OCI-LY7 (cell line): ENCODE measurements around the gene LRRK1. TPM values are rescaled to one million over a fixed set of nuclear protein-coding genes. Genes with fewer than 3 reads are reported as not detected.

Source experiments
- BruUV-seq: library from RNA; stranded (reverse); fragments of 400-500 nt; replicated peaks from 2 replicates; lab custom pipeline; 2021; lab: Mats Ljungman, UMichigan
- CTCF ChIA-PET: fragments of 300-600 bp; sonication (Branson Sonifier 250); formaldehyde crosslinking; loops from one replicate; lab custom pipeline; 2022; ENCODE audit warnings: antibody characterized with exemption; ENCODE audit not compliant: unreplicated experiment; lab: Charles Lee
- POLR2A ChIA-PET: fragments of 300-600 bp; sonication (Branson Sonifier 250); formaldehyde crosslinking; loops from one replicate; lab custom pipeline; 2022; ENCODE audit warnings: antibody characterized with exemption; lab: Charles Lee
- DNase-seq: peaks from one replicate; pipeline ENCODE4 v3.0.0-alpha.2; 2015; ENCODE audit warnings: low spot score
- H2AFZ ChIP-seq: fragments of 200-600 bp; sonication (generic), shearing (Covaris generic); 2 replicates; pipeline ENCODE4 v1.6.1; 2014; ENCODE audit warnings: mild to moderate bottlenecking, antibody characterized with exemption, low read length, moderate library complexity
- H3K27ac ChIP-seq: fragments of 200-600 bp; sonication (generic); 2 replicates; pipeline ENCODE4 v1.5.1; 2014; ENCODE audit warnings: mixed run types, low read depth, mild to moderate bottlenecking, moderate library complexity, low read length, inconsistent platforms; ENCODE audit not compliant: poor library complexity, severe bottlenecking
- H3K36me3 ChIP-seq: fragments of 200-600 bp; sonication (generic); 2 replicates; pipeline ENCODE4 v1.6.1; 2014; ENCODE audit warnings: mild to moderate bottlenecking, antibody characterized with exemption, low read length, moderate library complexity, mixed read lengths; ENCODE audit not compliant: insufficient read depth
- H3K4me1 ChIP-seq: fragments of 200-600 bp; sonication (generic); 2 replicates; pipeline ENCODE4 v1.5.1; 2014; ENCODE audit warnings: mild to moderate bottlenecking, low read length; ENCODE audit not compliant: insufficient read depth, poor library complexity, severe bottlenecking
- H3K4me2 ChIP-seq: fragments of 200-600 bp; sonication (generic); 2 replicates; pipeline ENCODE4 v1.6.1; 2014; ENCODE audit warnings: mild to moderate bottlenecking, low read length
- H3K4me3 ChIP-seq: fragments of 200-600 bp; sonication (generic); 2 replicates; pipeline ENCODE4 v1.5.1; 2014; ENCODE audit warnings: mild to moderate bottlenecking, low read depth, low read length; ENCODE audit not compliant: poor library complexity, severe bottlenecking
- H3K79me2 ChIP-seq: fragments of 200-600 bp; sonication (generic); 2 replicates; pipeline ENCODE4 v1.6.1; 2016; ENCODE audit warnings: low read depth, mild to moderate bottlenecking, low read length, moderate library complexity, mixed read lengths; ENCODE audit not compliant: insufficient read depth
- H3K9me2 ChIP-seq: fragments of 200-600 bp; sonication (generic); 2 replicates; pipeline ENCODE4 v1.6.1; 2016; ENCODE audit warnings: mild to moderate bottlenecking, low read length, mixed read lengths; ENCODE audit not compliant: insufficient read depth
- H3K9me3 ChIP-seq: fragments of 200-600 bp; sonication (generic); 2 replicates; pipeline ENCODE4 v1.6.1; 2014; ENCODE audit warnings: mild to moderate bottlenecking, mixed run types, low read length, mixed read lengths
- H4K20me1 ChIP-seq: fragments of 200-600 bp; sonication (generic); 2 replicates; pipeline ENCODE4 v1.6.1; 2014; ENCODE audit warnings: mild to moderate bottlenecking, antibody characterized with exemption, low read length, moderate library complexity, mixed read lengths; ENCODE audit not compliant: insufficient read depth
- CTCF ChIP-seq: fragments of 200-600 bp; sonication (generic); conservative IDR thresholded peaks from 2 replicates; pipeline ENCODE4 v1.5.1; 2014; ENCODE audit warnings: mild to moderate bottlenecking, antibody characterized with exemption, low read length, moderate library complexity, mixed read lengths
- EZH2phosphoT487 ChIP-seq: fragments of 200-600 bp; sonication (generic); IDR thresholded peaks from 2 replicates; pipeline ENCODE4 v1.6.1; 2018; ENCODE audit warnings: low read depth, borderline replicate concordance, mild to moderate bottlenecking, mixed run types, antibody characterized with exemption, low read length, moderate library complexity, mixed read lengths
- intact Hi-C: fragments of 100-400 bp; cut with micrococcal nuclease; formaldehyde crosslinking; loops from one replicate; pipeline ENCODE4 v1.10.0; 2022; ENCODE audit not compliant: unreplicated experiment
- total RNA-seq, 2 experiments: library from RNA; depleted of rRNA in 1 of 2; stranded (reverse); fragments of >200 nt in 1 of 2; shearing (Covaris generic) in 1 of 2; gene quantifications; 2 replicates each; pipeline ENCODE4 v1.2.3, GENCODE V29; 2014 to 2022

Gene LRRK1
- total RNA-seq, 2 experiments from 2014 or later = 92.3 to 233 TPM

- POLR2A ChIA-PET = interaction anchor here (0.6 kb wide), 1 partner anchor 169 kb away, joined by 7 read pairs; no protein-coding TSS in a partner anchor
- DNase-seq = no peak
- H3K27ac ChIP-seq = no peak overlapping the region
- H3K9me3 ChIP-seq = no peaks in the 10 kb centered on the region
- no peak overlapping the region for H2AFZ ChIP-seq
- intact Hi-C loops = no loop called here
- BruUV-seq = no TSS peak
- H4K20me1 ChIP-seq = no peaks in the 10 kb centered on the region
- H3K9me2 ChIP-seq = no peaks in the 10 kb centered on the region
- CTCF ChIA-PET = no interaction called here
- H3K4me1 ChIP-seq = no peaks in the 10 kb centered on the region
- H3K79me2 ChIP-seq = no peaks in the 10 kb centered on the region
- TF ChIP-seq CTCF (no peak), EZH2phosphoT487 (no peak)
- no peaks in the 10 kb centered on the region for H3K36me3 ChIP-seq
- H3K4me2 ChIP-seq = no peak overlapping the region
- H3K4me3 ChIP-seq = no peak overlapping the region
Measured at GRCh38 chr15:101103598-101103997, 184.4 kb downstream of the LRRK1 start.

GRCh38 chr15:101104141-101104540 lies 185.0 kb downstream of the LRRK1 start:
- POLR2A ChIA-PET = interaction anchor here (0.6 kb wide), 1 partner anchor 170 kb away, joined by 7 read pairs; no protein-coding TSS in a partner anchor
- Histone ChIP-seq H3K4me1 (no peaks in the 10 kb centered on the region), H2AFZ (no peak overlapping the region), H3K36me3 (no peaks in the 10 kb centered on the region), H3K4me3 (no peak overlapping the region), H3K79me2 (no peaks in the 10 kb centered on the region), H3K9me3 (no peaks in the 10 kb centered on the region), H3K27ac (no peak overlapping the region), H4K20me1 (no peaks in the 10 kb centered on the region), H3K4me2 (no peak overlapping the region), H3K9me2 (no peaks in the 10 kb centered on the region)
- intact Hi-C loops = no loop called here
- DNase-seq = no peak
- TF ChIP-seq EZH2phosphoT487 (no peak), CTCF (no peak)
- BruUV-seq = no TSS peak
- CTCF ChIA-PET = no interaction called here

- TF ChIP-seq EZH2phosphoT487 (no peak), CTCF (no peak)
- no peaks in the 10 kb centered on the region for H3K36me3 ChIP-seq
- H3K4me2 ChIP-seq = no peak overlapping the region
- no peak for DNase-seq
- no peaks in the 10 kb centered on the region for H3K9me3 ChIP-seq
- H3K79me2 ChIP-seq = no peaks in the 10 kb centered on the region
- no peaks in the 10 kb centered on the region for H3K9me2 ChIP-seq
- H3K4me3 ChIP-seq = no peak overlapping the region
- no peak overlapping the region for H3K27ac ChIP-seq
- intact Hi-C loops = no loop called here
- H3K4me1 ChIP-seq = no peaks in the 10 kb centered on the region
- H4K20me1 ChIP-seq = no peaks in the 10 kb centered on the region
- ChIA-PET CTCF (no interaction called here), POLR2A (no interaction called here)
- BruUV-seq = no TSS peak
- no peak overlapping the region for H2AFZ ChIP-seq
Measured at GRCh38 chr15:101105059-101105891, 186.1 kb downstream of the LRRK1 start.
